Measurements from ENCODE around the gene TRPM4.

DNA sequence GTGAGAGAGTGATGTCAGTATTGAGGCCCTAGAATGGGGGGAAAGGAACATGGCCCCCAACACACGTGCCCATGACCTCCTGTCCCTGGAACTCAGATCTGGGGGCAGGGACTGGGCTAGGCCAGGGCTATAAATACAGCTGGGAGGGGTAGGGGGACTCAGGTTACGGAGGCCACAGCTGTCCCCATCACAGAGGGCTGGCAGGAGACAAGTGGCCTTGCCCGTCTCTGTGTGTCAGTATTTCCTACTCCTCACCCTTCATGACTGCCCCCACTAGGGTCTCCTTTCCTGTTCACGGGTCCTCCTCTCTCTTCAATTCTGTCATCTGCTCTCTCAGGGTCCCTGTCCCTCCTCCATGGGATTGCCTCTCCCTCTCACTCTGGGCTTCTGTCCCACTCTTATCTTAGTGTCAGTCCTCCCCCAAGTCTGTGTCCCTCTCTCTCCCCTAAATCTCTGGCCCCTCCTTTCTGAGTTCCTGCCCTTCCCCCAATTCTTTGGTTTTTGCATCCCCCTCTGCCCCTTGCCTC lies 1.7 kb upstream of the TRPM4 start:
- TF ChIP-seq, protein P1, sequence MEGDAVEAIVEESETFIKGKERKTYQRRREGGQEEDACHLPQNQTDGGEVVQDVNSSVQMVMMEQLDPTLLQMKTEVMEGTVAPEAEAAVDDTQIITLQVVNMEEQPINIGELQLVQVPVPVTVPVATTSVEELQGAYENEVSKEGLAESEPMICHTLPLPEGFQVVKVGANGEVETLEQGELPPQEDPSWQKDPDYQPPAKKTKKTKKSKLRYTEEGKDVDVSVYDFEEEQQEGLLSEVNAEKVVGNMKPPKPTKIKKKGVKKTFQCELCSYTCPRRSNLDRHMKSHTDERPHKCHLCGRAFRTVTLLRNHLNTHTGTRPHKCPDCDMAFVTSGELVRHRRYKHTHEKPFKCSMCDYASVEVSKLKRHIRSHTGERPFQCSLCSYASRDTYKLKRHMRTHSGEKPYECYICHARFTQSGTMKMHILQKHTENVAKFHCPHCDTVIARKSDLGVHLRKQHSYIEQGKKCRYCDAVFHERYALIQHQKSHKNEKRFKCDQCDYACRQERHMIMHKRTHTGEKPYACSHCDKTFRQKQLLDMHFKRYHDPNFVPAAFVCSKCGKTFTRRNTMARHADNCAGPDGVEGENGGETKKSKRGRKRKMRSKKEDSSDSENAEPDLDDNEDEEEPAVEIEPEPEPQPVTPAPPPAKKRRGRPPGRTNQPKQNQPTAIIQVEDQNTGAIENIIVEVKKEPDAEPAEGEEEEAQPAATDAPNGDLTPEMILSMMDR (IDR thresholded peaks at IDR 0.05; ENCODE audit: insufficient read depth, low read length, poor library complexity, severe bottlenecking), result no peak
- TF ChIP-seq EZH2phosphoT487 (conservative IDR thresholded peaks at IDR 0.05; ENCODE audit: low read length), result no peak

Measured in SU-DHL-6 (cell line).